SK-N-SH treated with all-trans-retinoic acid at 6 μM for 48 hours (cell line): Measurements from ENCODE around the gene TJP2.

Source experiments
- ATAC-seq: fragments of 200-7000 bp; cut with Tn5 transposase; 3 replicates; pipeline ENCODE4 v1.9.1; 2020; ENCODE audit warnings: mild to moderate bottlenecking, moderate library complexity
- ARNTL ChIP-seq: fragments of 450-650 bp; formaldehyde crosslinking; IDR thresholded peaks from 2 replicates; pipeline ENCODE4 v1.5.0; 2020; ENCODE audit warnings: low read depth, mild to moderate bottlenecking, moderate library complexity, borderline replicate concordance
- BACH2 ChIP-seq: fragments of 250-450 bp; sonication (Bioruptor Pico); IDR thresholded peaks from 2 replicates; pipeline ENCODE4 v1.9.0; 2021; ENCODE audit warnings: mild to moderate bottlenecking, borderline replicate concordance
- CSDC2 ChIP-seq: fragments of 250-450 bp; sonication (Bioruptor Pico); IDR thresholded peaks from 2 replicates; pipeline ENCODE4 v1.5.0; 2020; ENCODE audit warnings: mild to moderate bottlenecking, moderate library complexity
- ESRRG ChIP-seq: fragments of 250-450 bp; sonication (Bioruptor Pico); IDR thresholded peaks from 2 replicates; pipeline ENCODE4 v1.6.1; 2021; ENCODE audit warnings: mild to moderate bottlenecking
- GLIS3 ChIP-seq: fragments of 250-450 bp; sonication (Bioruptor Pico); IDR thresholded peaks from 2 replicates; pipeline ENCODE4 v1.5.0; 2020; ENCODE audit warnings: mild to moderate bottlenecking, moderate library complexity
- ISL1 ChIP-seq: fragments of 250-450 bp; sonication (Bioruptor Pico); IDR thresholded peaks from 2 replicates; pipeline ENCODE4 v2.1.2; 2022; ENCODE audit warnings: mild to moderate bottlenecking, moderate library complexity
- PPARA ChIP-seq: fragments of 250-450 bp; sonication (Bioruptor Pico); IDR thresholded peaks from 2 replicates; pipeline ENCODE4 v1.5.0; 2020; ENCODE audit warnings: mild to moderate bottlenecking, borderline replicate concordance
- RARB ChIP-seq: fragments of 250-450 bp; sonication (Bioruptor Pico); IDR thresholded peaks from 2 replicates; pipeline ENCODE4 v1.8.0; 2021; ENCODE audit warnings: mild to moderate bottlenecking, moderate library complexity
- SNAI2 ChIP-seq: fragments of 250-450 bp; sonication (Bioruptor Pico); IDR thresholded peaks from 2 replicates; pipeline ENCODE4 v1.5.0; 2020; ENCODE audit warnings: mild to moderate bottlenecking, moderate library complexity
- TCF4 ChIP-seq: fragments of 250-450 bp; sonication (Bioruptor Pico); IDR thresholded peaks from 2 replicates; pipeline ENCODE4 v1.8.0; 2021; ENCODE audit warnings: mild to moderate bottlenecking, moderate library complexity, borderline replicate concordance
- TOX ChIP-seq: fragments of 250-450 bp; sonication (Bioruptor Pico); IDR thresholded peaks from 2 replicates; pipeline ENCODE4 v1.8.0; 2021; ENCODE audit warnings: mild to moderate bottlenecking, moderate library complexity, borderline replicate concordance
- ZC3H10 ChIP-seq: fragments of 250-450 bp; sonication (Bioruptor Pico); IDR thresholded peaks from 2 replicates; pipeline ENCODE4 v1.5.1; 2021; ENCODE audit warnings: mild to moderate bottlenecking, moderate library complexity
- ZFP3 ChIP-seq: fragments of 250-450 bp; sonication (Bioruptor Pico); IDR thresholded peaks from 2 replicates; pipeline ENCODE4 v1.5.0; 2020; ENCODE audit warnings: mild to moderate bottlenecking, moderate library complexity
- ZFP30 ChIP-seq: fragments of 450-650 bp; formaldehyde crosslinking; IDR thresholded peaks from 2 replicates; pipeline ENCODE4 v1.5.0; 2022; ENCODE audit warnings: mild to moderate bottlenecking, moderate library complexity
- ZNF565 ChIP-seq: fragments of 450-650 bp; formaldehyde crosslinking; conservative IDR thresholded peaks from 2 replicates; pipeline ENCODE4 v1.5.0; 2020; ENCODE audit warnings: low read depth, mild to moderate bottlenecking, moderate library complexity
- ZNF70 ChIP-seq: fragments of 450-650 bp; formaldehyde crosslinking; IDR thresholded peaks from 2 replicates; pipeline ENCODE4 v1.5.0; 2020; ENCODE audit warnings: mild to moderate bottlenecking, moderate library complexity
- TF ChIP-seq, protein P1 (sequence below): fragments of 250-450 bp; sonication (Bioruptor Pico); IDR thresholded peaks from 2 replicates; pipeline ENCODE4 v1.8.0; 2020; ENCODE audit warnings: mild to moderate bottlenecking, moderate library complexity, borderline replicate concordance
- TF ChIP-seq, protein P2 (sequence below): fragments of 250-450 bp; sonication (Bioruptor Pico); IDR thresholded peaks from 2 replicates; pipeline ENCODE4 v1.5.0; 2020; ENCODE audit warnings: mild to moderate bottlenecking, moderate library complexity
- TF ChIP-seq, protein P3 (sequence below): fragments of 250-450 bp; sonication (Bioruptor Pico); IDR thresholded peaks from 2 replicates; pipeline ENCODE4 v1.8.0; 2021; ENCODE audit warnings: low read depth, mild to moderate bottlenecking, moderate library complexity, borderline replicate concordance
- TF ChIP-seq, protein P4 (sequence below): fragments of 250-450 bp; sonication (Bioruptor Pico); IDR thresholded peaks from 2 replicates; pipeline ENCODE4 v1.5.1; 2021; ENCODE audit warnings: mild to moderate bottlenecking, moderate library complexity
- TF ChIP-seq, protein P5 (sequence below): fragments of 250-450 bp; sonication (Bioruptor Pico); IDR thresholded peaks from 2 replicates; pipeline ENCODE4 v1.5.1; 2020; ENCODE audit warnings: low read depth, mild to moderate bottlenecking, moderate library complexity

Gene TJP2

DNA sequence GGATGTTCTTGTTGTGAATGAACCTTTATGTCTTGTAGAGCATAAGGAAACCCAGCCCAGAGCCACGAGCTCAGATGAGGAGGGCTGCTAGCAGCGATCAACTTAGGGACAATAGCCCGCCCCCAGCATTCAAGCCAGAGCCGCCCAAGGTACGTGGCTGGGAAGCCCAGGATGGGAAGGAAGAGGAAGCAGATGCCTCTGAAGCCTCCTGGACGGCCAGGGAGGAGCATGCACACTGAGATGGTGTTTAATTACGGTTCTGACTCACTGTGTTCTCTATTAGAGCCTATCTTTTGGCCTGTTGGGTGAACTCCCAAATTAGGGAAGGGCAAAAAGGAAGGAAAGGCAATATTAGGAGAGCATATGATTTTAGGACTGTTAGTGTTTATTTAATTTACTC, 75.3 kb downstream of the TJP2 start:
- TF ChIP-seq SNAI2 (CRISPR knock-in tag) (no peak), TOX (CRISPR knock-in tag) (no peak), ARNTL (CRISPR knock-in tag) (no peak)
- TF ChIP-seq, protein P1, sequence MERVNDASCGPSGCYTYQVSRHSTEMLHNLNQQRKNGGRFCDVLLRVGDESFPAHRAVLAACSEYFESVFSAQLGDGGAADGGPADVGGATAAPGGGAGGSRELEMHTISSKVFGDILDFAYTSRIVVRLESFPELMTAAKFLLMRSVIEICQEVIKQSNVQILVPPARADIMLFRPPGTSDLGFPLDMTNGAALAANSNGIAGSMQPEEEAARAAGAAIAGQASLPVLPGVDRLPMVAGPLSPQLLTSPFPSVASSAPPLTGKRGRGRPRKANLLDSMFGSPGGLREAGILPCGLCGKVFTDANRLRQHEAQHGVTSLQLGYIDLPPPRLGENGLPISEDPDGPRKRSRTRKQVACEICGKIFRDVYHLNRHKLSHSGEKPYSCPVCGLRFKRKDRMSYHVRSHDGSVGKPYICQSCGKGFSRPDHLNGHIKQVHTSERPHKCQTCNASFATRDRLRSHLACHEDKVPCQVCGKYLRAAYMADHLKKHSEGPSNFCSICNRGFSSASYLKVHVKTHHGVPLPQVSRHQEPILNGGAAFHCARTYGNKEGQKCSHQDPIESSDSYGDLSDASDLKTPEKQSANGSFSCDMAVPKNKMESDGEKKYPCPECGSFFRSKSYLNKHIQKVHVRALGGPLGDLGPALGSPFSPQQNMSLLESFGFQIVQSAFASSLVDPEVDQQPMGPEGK (CRISPR knock-in tag): no peak
- TF ChIP-seq, all 23 proteins: peak for 0
- peak; percentile 50; the same call in 2 of the 3 replicates for ATAC-seq

DNA sequence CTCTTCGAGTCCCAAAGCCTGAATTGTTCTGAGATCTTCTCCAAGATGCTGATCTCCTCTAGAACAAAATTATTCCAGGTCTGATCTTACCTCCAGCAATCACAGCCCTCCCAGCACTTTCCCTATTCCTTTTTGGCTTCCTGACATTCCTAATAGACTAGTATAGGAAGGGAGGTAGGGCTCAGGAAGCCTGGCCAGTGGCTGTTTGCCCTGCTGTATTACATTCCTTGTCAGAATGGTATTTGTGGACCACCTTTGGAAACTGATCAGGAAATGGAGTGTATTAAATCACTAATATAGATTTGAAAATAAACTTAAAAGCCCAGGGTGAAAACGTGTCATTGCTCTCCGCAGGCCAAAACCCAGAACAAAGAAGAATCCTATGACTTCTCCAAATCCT, 76.6 kb downstream of the TJP2 start:
- no peak for ATAC-seq

DNA sequence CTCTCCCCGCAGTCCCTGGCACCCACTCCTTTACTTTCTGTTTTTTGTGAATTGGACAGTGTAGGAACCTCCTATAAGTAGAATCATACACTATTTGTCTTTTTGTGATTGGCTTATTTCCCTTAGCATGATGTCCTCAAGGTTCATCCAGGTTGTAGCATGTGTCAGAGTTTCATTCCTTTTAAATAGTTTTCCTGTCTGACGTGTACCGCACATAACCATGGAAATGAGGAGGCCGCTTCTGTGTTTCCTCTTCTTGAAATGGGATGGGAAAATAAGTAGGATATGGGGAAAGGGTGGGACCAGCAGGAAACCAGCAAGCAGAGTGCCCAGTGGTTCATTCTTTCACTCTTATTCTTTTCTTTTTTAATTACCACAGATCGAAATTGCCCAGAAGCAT, 78.4 kb downstream of the TJP2 start:
- no peak for ATAC-seq
- TF ChIP-seq, protein P2, sequence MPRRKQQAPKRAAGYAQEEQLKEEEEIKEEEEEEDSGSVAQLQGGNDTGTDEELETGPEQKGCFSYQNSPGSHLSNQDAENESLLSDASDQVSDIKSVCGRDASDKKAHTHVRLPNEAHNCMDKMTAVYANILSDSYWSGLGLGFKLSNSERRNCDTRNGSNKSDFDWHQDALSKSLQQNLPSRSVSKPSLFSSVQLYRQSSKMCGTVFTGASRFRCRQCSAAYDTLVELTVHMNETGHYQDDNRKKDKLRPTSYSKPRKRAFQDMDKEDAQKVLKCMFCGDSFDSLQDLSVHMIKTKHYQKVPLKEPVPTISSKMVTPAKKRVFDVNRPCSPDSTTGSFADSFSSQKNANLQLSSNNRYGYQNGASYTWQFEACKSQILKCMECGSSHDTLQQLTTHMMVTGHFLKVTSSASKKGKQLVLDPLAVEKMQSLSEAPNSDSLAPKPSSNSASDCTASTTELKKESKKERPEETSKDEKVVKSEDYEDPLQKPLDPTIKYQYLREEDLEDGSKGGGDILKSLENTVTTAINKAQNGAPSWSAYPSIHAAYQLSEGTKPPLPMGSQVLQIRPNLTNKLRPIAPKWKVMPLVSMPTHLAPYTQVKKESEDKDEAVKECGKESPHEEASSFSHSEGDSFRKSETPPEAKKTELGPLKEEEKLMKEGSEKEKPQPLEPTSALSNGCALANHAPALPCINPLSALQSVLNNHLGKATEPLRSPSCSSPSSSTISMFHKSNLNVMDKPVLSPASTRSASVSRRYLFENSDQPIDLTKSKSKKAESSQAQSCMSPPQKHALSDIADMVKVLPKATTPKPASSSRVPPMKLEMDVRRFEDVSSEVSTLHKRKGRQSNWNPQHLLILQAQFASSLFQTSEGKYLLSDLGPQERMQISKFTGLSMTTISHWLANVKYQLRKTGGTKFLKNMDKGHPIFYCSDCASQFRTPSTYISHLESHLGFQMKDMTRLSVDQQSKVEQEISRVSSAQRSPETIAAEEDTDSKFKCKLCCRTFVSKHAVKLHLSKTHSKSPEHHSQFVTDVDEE (CRISPR knock-in tag): no peak
- TF ChIP-seq ESRRG (CRISPR knock-in tag) (no peak), ZFP3 (no peak), TOX (CRISPR knock-in tag) (no peak), CSDC2 (CRISPR knock-in tag) (no peak), GLIS3 (no peak), ZNF565 (CRISPR knock-in tag) (no peak), ZNF70 (CRISPR knock-in tag) (no peak), ZFP30 (CRISPR knock-in tag) (no peak)

More for the DNA sequence above, 76.6 kb downstream of the TJP2 start:
- TF ChIP-seq ZNF70 (CRISPR knock-in tag): no peak
- TF ChIP-seq ESRRG (CRISPR knock-in tag): no peak
- no peak for TF ChIP-seq BACH2 (CRISPR knock-in tag)
- TF ChIP-seq ARNTL (CRISPR knock-in tag): no peak
- TF ChIP-seq CSDC2 (CRISPR knock-in tag): no peak
- TF ChIP-seq ZNF565 (CRISPR knock-in tag): no peak
- no peak for TF ChIP-seq PPARA (CRISPR knock-in tag)
- TF ChIP-seq TCF4: no peak
- TF ChIP-seq, protein P1 (CRISPR knock-in tag): no peak
- TF ChIP-seq, protein P3, sequence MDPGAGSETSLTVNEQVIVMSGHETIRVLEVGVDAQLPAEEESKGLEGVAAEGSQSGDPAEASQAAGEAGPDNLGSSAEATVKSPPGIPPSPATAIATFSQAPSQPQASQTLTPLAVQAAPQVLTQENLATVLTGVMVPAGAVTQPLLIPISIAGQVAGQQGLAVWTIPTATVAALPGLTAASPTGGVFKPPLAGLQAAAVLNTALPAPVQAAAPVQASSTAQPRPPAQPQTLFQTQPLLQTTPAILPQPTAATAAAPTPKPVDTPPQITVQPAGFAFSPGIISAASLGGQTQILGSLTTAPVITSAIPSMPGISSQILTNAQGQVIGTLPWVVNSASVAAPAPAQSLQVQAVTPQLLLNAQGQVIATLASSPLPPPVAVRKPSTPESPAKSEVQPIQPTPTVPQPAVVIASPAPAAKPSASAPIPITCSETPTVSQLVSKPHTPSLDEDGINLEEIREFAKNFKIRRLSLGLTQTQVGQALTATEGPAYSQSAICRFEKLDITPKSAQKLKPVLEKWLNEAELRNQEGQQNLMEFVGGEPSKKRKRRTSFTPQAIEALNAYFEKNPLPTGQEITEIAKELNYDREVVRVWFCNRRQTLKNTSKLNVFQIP (CRISPR knock-in tag): no peak
- no peak for TF ChIP-seq ZFP3
- no peak for TF ChIP-seq ISL1 (CRISPR knock-in tag)
- TF ChIP-seq, protein P4, sequence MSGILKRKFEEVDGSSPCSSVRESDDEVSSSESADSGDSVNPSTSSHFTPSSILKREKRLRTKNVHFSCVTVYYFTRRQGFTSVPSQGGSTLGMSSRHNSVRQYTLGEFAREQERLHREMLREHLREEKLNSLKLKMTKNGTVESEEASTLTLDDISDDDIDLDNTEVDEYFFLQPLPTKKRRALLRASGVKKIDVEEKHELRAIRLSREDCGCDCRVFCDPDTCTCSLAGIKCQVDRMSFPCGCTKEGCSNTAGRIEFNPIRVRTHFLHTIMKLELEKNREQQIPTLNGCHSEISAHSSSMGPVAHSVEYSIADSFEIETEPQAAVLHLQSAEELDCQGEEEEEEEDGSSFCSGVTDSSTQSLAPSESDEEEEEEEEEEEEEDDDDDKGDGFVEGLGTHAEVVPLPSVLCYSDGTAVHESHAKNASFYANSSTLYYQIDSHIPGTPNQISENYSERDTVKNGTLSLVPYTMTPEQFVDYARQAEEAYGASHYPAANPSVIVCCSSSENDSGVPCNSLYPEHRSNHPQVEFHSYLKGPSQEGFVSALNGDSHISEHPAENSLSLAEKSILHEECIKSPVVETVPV (CRISPR knock-in tag): no peak
- TF ChIP-seq, protein P2 (CRISPR knock-in tag): no peak
- TF ChIP-seq, protein P5, sequence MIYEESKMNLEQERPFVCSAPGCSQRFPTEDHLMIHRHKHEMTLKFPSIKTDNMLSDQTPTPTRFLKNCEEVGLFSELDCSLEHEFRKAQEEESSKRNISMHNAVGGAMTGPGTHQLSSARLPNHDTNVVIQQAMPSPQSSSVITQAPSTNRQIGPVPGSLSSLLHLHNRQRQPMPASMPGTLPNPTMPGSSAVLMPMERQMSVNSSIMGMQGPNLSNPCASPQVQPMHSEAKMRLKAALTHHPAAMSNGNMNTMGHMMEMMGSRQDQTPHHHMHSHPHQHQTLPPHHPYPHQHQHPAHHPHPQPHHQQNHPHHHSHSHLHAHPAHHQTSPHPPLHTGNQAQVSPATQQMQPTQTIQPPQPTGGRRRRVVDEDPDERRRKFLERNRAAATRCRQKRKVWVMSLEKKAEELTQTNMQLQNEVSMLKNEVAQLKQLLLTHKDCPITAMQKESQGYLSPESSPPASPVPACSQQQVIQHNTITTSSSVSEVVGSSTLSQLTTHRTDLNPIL: no peak
- TF ChIP-seq ZC3H10: no peak
- TF ChIP-seq ZFP30 (CRISPR knock-in tag): no peak
- no peak for TF ChIP-seq TOX (CRISPR knock-in tag)
- TF ChIP-seq RARB (CRISPR knock-in tag): no peak
